ENCODE results near the gene PAEP. TPM values are rescaled to one million over a fixed set of nuclear protein-coding genes. Genes with fewer than 3 reads are reported as not detected.

The PAEP gene
- total RNA-seq, 3 donors from 2014 or later (not counting 1 experiment from before 2014, with no cell fraction given): not detected

DNA sequence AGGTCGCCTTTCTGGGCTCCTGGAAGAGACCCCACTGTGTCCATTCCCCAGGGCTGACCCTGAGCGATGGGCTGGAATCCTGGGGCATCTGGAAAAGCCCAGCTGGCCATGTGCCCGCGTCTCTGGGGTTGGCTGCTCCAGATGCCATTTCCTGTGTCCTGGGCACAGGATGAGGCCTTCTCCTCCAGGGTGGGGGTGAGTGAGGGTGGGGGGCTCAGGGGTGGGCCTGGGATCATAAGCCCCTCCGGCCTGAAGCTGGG lies 30.7 kb downstream of the PAEP start:
- no peak overlapping the region for H3K4me3 Mint-ChIP-seq

GRCh38 chr9:135592625-135593024 lies 31.1 kb downstream of the PAEP start:
- H3K36me3 ChIP-seq (ENCODE audit: control insufficient read depth, insufficient read depth, low read length): no peaks in the 10 kb centered on the region
- Mint-ChIP-seq H3K9me3 (no peaks in the 10 kb centered on the region), H3K27ac (no peak overlapping the region), H3K4me1 (no peaks in the 10 kb centered on the region), H3K27me3 (ENCODE audit: low read depth in 2 of 2) (peaks cover 6 to 27% of the 10 kb centered on the region in 2 donors), H3K4me3 (no peak overlapping the region), H3K36me3 (no peaks in the 10 kb centered on the region)
- peaks cover 2% of the 10 kb centered on the region for H3K27me3 ChIP-seq (ENCODE audit: control insufficient read depth, insufficient read depth, low read length)
- 80% methylated on average over 9 of the region's 13 CpGs for WGBS (ENCODE audit: insufficient coverage)
- H3K4me3 ChIP-seq (ENCODE audit: low read length): no peak overlapping the region
- no peak overlapping the region for H3K27ac ChIP-seq (ENCODE audit: low read length)
- ATAC-seq (no peak), DNase-seq (no peak)
- intact Hi-C loops (cut with micrococcal nuclease): no loop called here
- no peaks in the 10 kb centered on the region for H3K4me1 ChIP-seq (ENCODE audit: control insufficient read depth, insufficient read depth, low read length)
- H3K9me3 ChIP-seq (ENCODE audit: control insufficient read depth, insufficient read depth, low read length): no peaks in the 10 kb centered on the region
- TF ChIP-seq, protein P1, sequence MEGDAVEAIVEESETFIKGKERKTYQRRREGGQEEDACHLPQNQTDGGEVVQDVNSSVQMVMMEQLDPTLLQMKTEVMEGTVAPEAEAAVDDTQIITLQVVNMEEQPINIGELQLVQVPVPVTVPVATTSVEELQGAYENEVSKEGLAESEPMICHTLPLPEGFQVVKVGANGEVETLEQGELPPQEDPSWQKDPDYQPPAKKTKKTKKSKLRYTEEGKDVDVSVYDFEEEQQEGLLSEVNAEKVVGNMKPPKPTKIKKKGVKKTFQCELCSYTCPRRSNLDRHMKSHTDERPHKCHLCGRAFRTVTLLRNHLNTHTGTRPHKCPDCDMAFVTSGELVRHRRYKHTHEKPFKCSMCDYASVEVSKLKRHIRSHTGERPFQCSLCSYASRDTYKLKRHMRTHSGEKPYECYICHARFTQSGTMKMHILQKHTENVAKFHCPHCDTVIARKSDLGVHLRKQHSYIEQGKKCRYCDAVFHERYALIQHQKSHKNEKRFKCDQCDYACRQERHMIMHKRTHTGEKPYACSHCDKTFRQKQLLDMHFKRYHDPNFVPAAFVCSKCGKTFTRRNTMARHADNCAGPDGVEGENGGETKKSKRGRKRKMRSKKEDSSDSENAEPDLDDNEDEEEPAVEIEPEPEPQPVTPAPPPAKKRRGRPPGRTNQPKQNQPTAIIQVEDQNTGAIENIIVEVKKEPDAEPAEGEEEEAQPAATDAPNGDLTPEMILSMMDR (IDR thresholded peaks at IDR 0.05): no peak

More for the DNA sequence above, 30.7 kb downstream of the PAEP start:
- H3K27me3 ChIP-seq (ENCODE audit: control insufficient read depth, insufficient read depth, low read length): peaks cover 2% of the 10 kb centered on the region
- no peaks in the 10 kb centered on the region for H3K36me3 Mint-ChIP-seq
- no peaks in the 10 kb centered on the region for H3K36me3 ChIP-seq (ENCODE audit: control insufficient read depth, insufficient read depth, low read length)
- H3K4me1 ChIP-seq (ENCODE audit: control insufficient read depth, insufficient read depth, low read length): no peaks in the 10 kb centered on the region
- DNase-seq: no peak
- no peaks in the 10 kb centered on the region for H3K4me1 Mint-ChIP-seq
- no peak overlapping the region for H3K27ac Mint-ChIP-seq
- H3K9me3 Mint-ChIP-seq: no peaks in the 10 kb centered on the region
- peaks cover 6 to 27% of the 10 kb centered on the region in 2 donors for H3K27me3 Mint-ChIP-seq (ENCODE audit: low read depth in 2 of 2)
- ATAC-seq: no peak
- intact Hi-C loops (cut with micrococcal nuclease): no loop called here
- H3K9me3 ChIP-seq (ENCODE audit: control insufficient read depth, insufficient read depth, low read length): no peaks in the 10 kb centered on the region
- H3K27ac ChIP-seq (ENCODE audit: low read length): no peak overlapping the region
- 86% methylated on average over 5 of the region's 5 CpGs for WGBS (ENCODE audit: insufficient coverage)
- no peak overlapping the region for H3K4me3 ChIP-seq (ENCODE audit: low read length)
- TF ChIP-seq, protein P1 (IDR thresholded peaks at IDR 0.05): no peak

DNA sequence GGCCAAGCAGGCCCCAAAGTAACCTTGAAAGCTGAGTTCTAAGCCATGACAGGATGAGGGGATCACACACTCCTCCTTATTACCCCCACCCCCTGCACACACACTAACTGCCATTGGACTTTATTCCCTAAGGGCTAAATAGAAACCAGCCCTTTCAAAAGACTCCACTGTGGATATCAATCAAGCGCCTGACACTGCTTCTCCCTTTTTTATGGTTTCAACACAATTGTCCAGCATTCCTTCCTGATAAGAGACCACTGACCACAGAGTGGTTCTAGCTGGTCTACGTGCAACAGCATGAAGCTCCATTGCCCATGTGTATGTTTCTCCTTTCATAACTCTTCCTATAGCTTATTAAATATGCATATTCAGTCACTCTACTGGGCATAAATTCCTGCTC lies 34.7 kb downstream of the PAEP start:
- H3K27me3 ChIP-seq (ENCODE audit: control insufficient read depth, insufficient read depth, low read length): peaks cover 2% of the 10 kb centered on the region
- no peak overlapping the region for H3K4me3 ChIP-seq (ENCODE audit: low read length)
- ATAC-seq (no peak), DNase-seq (no peak)
- no peaks in the 10 kb centered on the region for H3K4me1 Mint-ChIP-seq
- H3K36me3 ChIP-seq (ENCODE audit: control insufficient read depth, insufficient read depth, low read length): no peaks in the 10 kb centered on the region
- H3K27me3 Mint-ChIP-seq (ENCODE audit: low read depth in 2 of 2): peaks cover 9 to 20% of the 10 kb centered on the region in 2 donors
- H3K36me3 Mint-ChIP-seq: no peaks in the 10 kb centered on the region
- no peak overlapping the region for H3K27ac ChIP-seq (ENCODE audit: low read length)
- H3K4me3 Mint-ChIP-seq: no peak overlapping the region
- H3K4me1 ChIP-seq (ENCODE audit: control insufficient read depth, insufficient read depth, low read length): no peaks in the 10 kb centered on the region
- WGBS (ENCODE audit: insufficient coverage): 35% methylated on average over 2 of the region's 2 CpGs
- TF ChIP-seq, protein P1 (IDR thresholded peaks at IDR 0.05): no peak
- H3K27ac Mint-ChIP-seq: no peak overlapping the region
- H3K9me3 ChIP-seq (ENCODE audit: control insufficient read depth, insufficient read depth, low read length): no peaks in the 10 kb centered on the region
- H3K9me3 Mint-ChIP-seq: no peaks in the 10 kb centered on the region
- intact Hi-C loops (cut with micrococcal nuclease): no loop called here

GRCh38 chr9:135600296-135600817 lies 38.8 kb downstream of the PAEP start:
- no peaks in the 10 kb centered on the region for H3K36me3 ChIP-seq (ENCODE audit: control insufficient read depth, insufficient read depth, low read length)
- TF ChIP-seq, protein P1 (IDR thresholded peaks at IDR 0.05): no peak
- H3K4me1 ChIP-seq (ENCODE audit: control insufficient read depth, insufficient read depth, low read length): peaks cover 3% of the 10 kb centered on the region
- no peaks in the 10 kb centered on the region for H3K9me3 ChIP-seq (ENCODE audit: control insufficient read depth, insufficient read depth, low read length)
- intact Hi-C loops (cut with micrococcal nuclease): no loop called here
- Mint-ChIP-seq H3K4me1 (no peaks in the 10 kb centered on the region), H3K4me3 (no peak overlapping the region), H3K27me3 (ENCODE audit: low read depth in 2 of 2) (peaks cover 9 to 10% of the 10 kb centered on the region in 2 donors), H3K9me3 (no peaks in the 10 kb centered on the region), H3K36me3 (no peaks in the 10 kb centered on the region), H3K27ac (no peak overlapping the region)
- ATAC-seq: no peak
- no peaks in the 10 kb centered on the region for H3K27me3 ChIP-seq (ENCODE audit: control insufficient read depth, insufficient read depth, low read length)
- H3K27ac ChIP-seq (ENCODE audit: low read length): no peak overlapping the region
- no peak for DNase-seq
- WGBS (ENCODE audit: insufficient coverage): 74% methylated on average over 5 of the region's 5 CpGs
- no peak overlapping the region for H3K4me3 ChIP-seq (ENCODE audit: low read length)

Data from natural killer cell (primary cell).